HEK293 (cell line): ENCODE measurements around the gene PHACTR2.

Experiments used
- CTCF ChIP-seq: fragments of 450-650 bp; formaldehyde crosslinking; IDR thresholded peaks from 2 replicates; pipeline ENCODE4 v1.5.1; 2016; ENCODE audit warnings: missing biosample characterization, missing genetic modification characterization
- FEZF1 ChIP-seq: fragments of 450-650 bp; formaldehyde crosslinking; IDR thresholded peaks from 2 replicates; pipeline ENCODE4 v1.5.1; 2016; ENCODE audit warnings: missing biosample characterization, missing genetic modification characterization
- PRDM1 ChIP-seq: fragments of 450-650 bp; formaldehyde crosslinking; IDR thresholded peaks from 2 replicates; pipeline ENCODE4; 2016; ENCODE audit warnings: missing biosample characterization, missing genetic modification characterization
- REST ChIP-seq: fragments of 450-650 bp; formaldehyde crosslinking; IDR thresholded peaks from 2 replicates; pipeline ENCODE4 v1.5.1; 2016; ENCODE audit warnings: missing biosample characterization, missing genetic modification characterization
- SP7 ChIP-seq: fragments of 450-650 bp; formaldehyde crosslinking; IDR thresholded peaks from 2 replicates; pipeline ENCODE4 v1.5.1; 2016; ENCODE audit warnings: missing biosample characterization, missing genetic modification characterization
- YY1 ChIP-seq: fragments of 450-650 bp; formaldehyde crosslinking; IDR thresholded peaks from 2 replicates; pipeline ENCODE4 v1.5.1; 2018; ENCODE audit warnings: missing biosample characterization, missing genetic modification characterization
- ZNF138 ChIP-seq: fragments of 450-650 bp; formaldehyde crosslinking; IDR thresholded peaks from 2 replicates; pipeline ENCODE4 v1.5.1; 2016; ENCODE audit warnings: missing biosample characterization, missing genetic modification characterization, borderline replicate concordance
- ZNF19 ChIP-seq: fragments of 450-650 bp; formaldehyde crosslinking; IDR thresholded peaks from 2 replicates; pipeline ENCODE4; 2016; ENCODE audit warnings: missing biosample characterization, missing genetic modification characterization, low read depth
- ZNF274 ChIP-seq, 2 experiments: fragments of 200-500 bp in 1 of 2; fragments of 450-650 bp in 1 of 2; sonication (Bioruptor generic) in 1 of 2; formaldehyde crosslinking in 1 of 2; IDR thresholded peaks; 2 replicates each; pipeline versions ENCODE4 v1.5.1 to v1.6.1; 2014 to 2016; ENCODE audit warnings: borderline replicate concordance in 1 of 2, inconsistent platforms in 1 of 2, low read length in 1 of 2, missing biosample characterization in 1 of 2, missing genetic modification characterization in 1 of 2
- ZNF341 ChIP-seq: fragments of 450-650 bp; formaldehyde crosslinking; IDR thresholded peaks from 2 replicates; pipeline ENCODE4; 2016; ENCODE audit warnings: low read depth, missing biosample characterization, missing genetic modification characterization
- ZNF529 ChIP-seq: fragments of 450-650 bp; formaldehyde crosslinking; IDR thresholded peaks from 2 replicates; pipeline ENCODE4 v1.5.1; 2017; ENCODE audit warnings: missing genetic modification characterization, missing biosample characterization; ENCODE audit not compliant: insufficient replicate concordance
- ZNF76 ChIP-seq: fragments of 450-650 bp; formaldehyde crosslinking; IDR thresholded peaks from 2 replicates; pipeline ENCODE4; 2016; ENCODE audit warnings: low read depth, missing biosample characterization, missing genetic modification characterization, borderline replicate concordance

- TF ChIP-seq ZNF274 (IDR thresholded peaks at IDR 0.05; ENCODE audit: low read length) = no peak
- no peak for TF ChIP-seq ZNF274 (tag by site-specific recombination; IDR thresholded peaks at IDR 0.05; ENCODE audit: borderline replicate concordance)
- no peak for TF ChIP-seq ZNF76 (tag by site-specific recombination)
- no peak for TF ChIP-seq REST (tag by site-specific recombination)
- no peak for TF ChIP-seq FEZF1 (tag by site-specific recombination)
- TF ChIP-seq CTCF (tag by site-specific recombination) = no peak
- TF ChIP-seq ZNF19 = no peak
- no peak for TF ChIP-seq ZNF341 (tag by site-specific recombination)
- TF ChIP-seq ZNF529 (tag by site-specific recombination) = no peak
- no peak for TF ChIP-seq SP7 (tag by site-specific recombination)
- TF ChIP-seq PRDM1 (tag by site-specific recombination) = no peak
- TF ChIP-seq ZNF138 (tag by site-specific recombination) = no peak
- TF ChIP-seq YY1 (tag by site-specific recombination) = no peak
Observed at GRCh38 chr6:143656026-143656425, 21.7 kb upstream of the PHACTR2 start.
